PFSK-1 (cell line): ENCODE data around the gene IL4R.

Experiments
- FOXP2 ChIP-seq: optimal IDR thresholded peaks from 2 replicates; pipeline ENCODE3; 2011; ENCODE audit warnings: borderline replicate concordance, control low read depth, inconsistent platforms; ENCODE audit not compliant: insufficient read depth; ENCODE audit errors: extremely low read length, extremely low read depth
- POLR2AphosphoS5 ChIP-seq: IDR thresholded peaks from 2 replicates; pipeline ENCODE4 v1.6.1; 2012; ENCODE audit warnings: low read depth, mild to moderate bottlenecking, control low read depth, low read length, moderate library complexity
- SIN3A ChIP-seq: IDR thresholded peaks from 2 replicates; pipeline ENCODE4 v1.6.1; 2012; ENCODE audit warnings: mild to moderate bottlenecking, low read length, moderate library complexity, borderline replicate concordance; ENCODE audit not compliant: insufficient read depth
- TAF1 ChIP-seq: IDR thresholded peaks from 2 replicates; pipeline ENCODE4 v1.6.1; 2012; ENCODE audit warnings: low read length, control low read depth, borderline replicate concordance; ENCODE audit not compliant: insufficient read depth
- TF ChIP-seq, protein P1 (sequence below), 2 experiments: IDR thresholded peaks; 2 replicates each; pipeline versions ENCODE4 v1.6.1 to v1.8.0; 2011 to 2012; ENCODE audit warnings: low read depth in 2 of 2, low read length in 2 of 2, control low read depth in 1 of 2, inconsistent platforms in 1 of 2, mild to moderate bottlenecking in 1 of 2, moderate library complexity in 1 of 2; ENCODE audit not compliant: insufficient read depth in 1 of 2

IL4R gene

DNA sequence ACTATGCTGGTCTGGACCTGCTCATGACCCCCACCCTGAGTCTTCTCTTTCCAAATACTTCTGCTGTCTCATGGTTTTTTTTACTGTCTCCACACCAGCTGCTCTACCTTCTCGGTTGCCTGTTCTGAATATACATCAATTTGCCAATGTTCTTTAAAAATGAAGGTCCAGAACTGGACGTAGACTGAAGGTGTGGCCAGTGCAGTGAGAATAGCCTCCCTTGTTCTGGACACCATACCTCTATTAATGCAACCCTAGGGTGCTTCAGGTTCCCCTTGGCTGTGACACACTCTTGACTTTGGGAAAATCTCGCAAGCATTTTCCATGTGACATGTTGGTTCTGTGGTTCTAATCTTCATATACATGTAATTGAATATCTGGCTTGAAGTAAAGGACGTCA, 72.9 kb downstream of the IL4R start:
- TF ChIP-seq, protein P1, sequence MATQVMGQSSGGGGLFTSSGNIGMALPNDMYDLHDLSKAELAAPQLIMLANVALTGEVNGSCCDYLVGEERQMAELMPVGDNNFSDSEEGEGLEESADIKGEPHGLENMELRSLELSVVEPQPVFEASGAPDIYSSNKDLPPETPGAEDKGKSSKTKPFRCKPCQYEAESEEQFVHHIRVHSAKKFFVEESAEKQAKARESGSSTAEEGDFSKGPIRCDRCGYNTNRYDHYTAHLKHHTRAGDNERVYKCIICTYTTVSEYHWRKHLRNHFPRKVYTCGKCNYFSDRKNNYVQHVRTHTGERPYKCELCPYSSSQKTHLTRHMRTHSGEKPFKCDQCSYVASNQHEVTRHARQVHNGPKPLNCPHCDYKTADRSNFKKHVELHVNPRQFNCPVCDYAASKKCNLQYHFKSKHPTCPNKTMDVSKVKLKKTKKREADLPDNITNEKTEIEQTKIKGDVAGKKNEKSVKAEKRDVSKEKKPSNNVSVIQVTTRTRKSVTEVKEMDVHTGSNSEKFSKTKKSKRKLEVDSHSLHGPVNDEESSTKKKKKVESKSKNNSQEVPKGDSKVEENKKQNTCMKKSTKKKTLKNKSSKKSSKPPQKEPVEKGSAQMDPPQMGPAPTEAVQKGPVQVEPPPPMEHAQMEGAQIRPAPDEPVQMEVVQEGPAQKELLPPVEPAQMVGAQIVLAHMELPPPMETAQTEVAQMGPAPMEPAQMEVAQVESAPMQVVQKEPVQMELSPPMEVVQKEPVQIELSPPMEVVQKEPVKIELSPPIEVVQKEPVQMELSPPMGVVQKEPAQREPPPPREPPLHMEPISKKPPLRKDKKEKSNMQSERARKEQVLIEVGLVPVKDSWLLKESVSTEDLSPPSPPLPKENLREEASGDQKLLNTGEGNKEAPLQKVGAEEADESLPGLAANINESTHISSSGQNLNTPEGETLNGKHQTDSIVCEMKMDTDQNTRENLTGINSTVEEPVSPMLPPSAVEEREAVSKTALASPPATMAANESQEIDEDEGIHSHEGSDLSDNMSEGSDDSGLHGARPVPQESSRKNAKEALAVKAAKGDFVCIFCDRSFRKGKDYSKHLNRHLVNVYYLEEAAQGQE (IDR thresholded peaks at IDR 0.05; ENCODE audit: insufficient read depth in 1 of 2, low read depth in 2 of 2, low read length in 2 of 2) = no peak
- TF ChIP-seq SIN3A = no peak
- TF ChIP-seq TAF1 = no peak
- TF ChIP-seq FOXP2 = no peak
- TF ChIP-seq POLR2AphosphoS5 = no peak

DNA sequence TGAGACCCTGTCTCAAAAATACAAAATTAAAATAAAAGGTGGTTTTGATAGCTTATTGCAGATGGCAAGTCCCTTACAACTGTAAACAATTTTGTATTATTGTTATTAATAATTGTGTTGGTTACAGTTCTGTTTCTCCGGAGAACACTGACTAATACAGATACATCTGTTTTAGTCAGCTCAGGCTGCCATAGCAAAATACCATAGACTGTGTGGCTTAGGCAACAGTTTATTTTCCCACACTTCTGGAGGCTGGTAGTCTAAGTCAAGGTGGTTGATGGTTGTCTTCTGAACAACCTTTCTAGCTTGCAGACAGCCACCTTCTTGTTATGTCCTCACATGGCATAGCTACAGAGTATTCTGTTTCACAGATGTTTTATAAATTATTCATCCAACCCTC, 74.0 kb downstream of the IL4R start:
- no peak for TF ChIP-seq SIN3A
- no peak for TF ChIP-seq TAF1
- no peak for TF ChIP-seq FOXP2
- no peak for TF ChIP-seq POLR2AphosphoS5
- TF ChIP-seq, protein P1 (IDR thresholded peaks at IDR 0.05; ENCODE audit: insufficient read depth in 1 of 2, low read depth in 2 of 2, low read length in 2 of 2) = no peak

DNA sequence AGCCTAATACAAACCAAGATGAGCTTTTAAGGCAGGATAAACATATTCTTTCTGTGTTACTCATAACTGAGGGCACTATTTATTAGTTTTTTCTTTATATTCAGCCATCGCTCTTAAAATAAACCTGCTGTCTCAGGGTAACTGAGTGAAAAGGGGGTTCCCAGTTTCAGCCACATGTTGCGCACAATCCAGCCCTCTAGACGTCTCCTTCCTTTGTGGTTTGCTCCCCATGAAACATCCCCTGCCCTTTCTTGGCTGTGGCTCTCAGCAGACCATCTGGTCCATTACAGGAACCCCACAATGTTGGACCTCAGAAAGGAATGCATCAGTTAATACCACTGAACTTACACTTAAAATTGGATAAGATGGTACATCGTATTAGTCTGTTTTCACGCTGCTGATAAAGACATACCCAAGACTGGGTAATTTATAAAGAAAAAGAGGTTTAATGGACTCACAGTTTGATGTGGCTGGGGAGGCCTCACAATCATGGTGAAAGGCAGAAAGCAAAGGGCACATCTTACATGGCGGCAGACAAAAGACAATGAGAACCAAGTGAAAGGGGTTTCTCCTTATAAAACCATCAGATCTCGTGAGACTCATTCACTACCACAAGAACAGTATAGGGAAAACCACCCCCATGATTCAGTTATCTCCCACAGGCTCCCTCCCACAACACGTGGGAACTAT, 75.6 kb downstream of the IL4R start:
- no peak for TF ChIP-seq SIN3A

DNA sequence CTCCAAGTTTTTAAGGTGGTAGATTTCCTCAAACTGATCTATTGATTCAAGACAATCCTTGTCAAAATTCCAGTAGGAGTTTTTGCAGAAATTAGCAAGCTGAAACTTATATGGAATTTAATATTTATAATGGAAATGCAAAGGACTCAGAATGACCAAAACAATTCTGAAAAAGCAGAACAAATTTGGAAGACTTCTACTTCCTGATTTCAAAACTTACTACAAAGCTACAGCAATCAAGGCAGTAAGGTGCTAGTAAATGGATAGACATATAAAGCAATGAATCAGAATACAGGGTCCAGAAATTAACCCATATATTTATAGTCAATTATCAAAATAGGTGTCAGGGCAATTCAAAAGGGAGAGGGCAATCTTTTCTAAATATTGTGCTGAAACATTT, 76.4 kb downstream of the IL4R start:
- TF ChIP-seq, protein P1 (IDR thresholded peaks at IDR 0.05; ENCODE audit: insufficient read depth in 1 of 2, low read depth in 2 of 2, low read length in 2 of 2) = no peak
- TF ChIP-seq TAF1 (no peak), FOXP2 (no peak)

DNA sequence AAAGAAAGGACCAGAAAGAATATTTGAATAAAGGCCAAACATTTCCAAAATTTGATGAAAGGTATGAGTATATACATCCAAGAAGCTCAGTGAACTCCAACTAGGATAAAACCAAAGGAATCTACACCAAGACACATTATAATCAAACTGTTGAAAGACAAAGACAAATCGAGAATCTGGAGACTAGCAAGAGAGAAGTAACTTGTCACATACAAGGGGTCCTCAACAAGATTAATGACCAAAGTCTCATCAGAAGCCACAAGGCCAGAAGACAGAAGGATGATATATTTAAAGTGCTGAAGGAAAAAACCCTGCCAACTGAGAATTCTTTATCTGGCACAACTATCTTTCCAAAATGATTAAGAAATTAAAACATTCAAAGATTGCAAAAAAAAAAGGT, 78.9 kb downstream of the IL4R start:
- no peak for TF ChIP-seq POLR2AphosphoS5

DNA sequence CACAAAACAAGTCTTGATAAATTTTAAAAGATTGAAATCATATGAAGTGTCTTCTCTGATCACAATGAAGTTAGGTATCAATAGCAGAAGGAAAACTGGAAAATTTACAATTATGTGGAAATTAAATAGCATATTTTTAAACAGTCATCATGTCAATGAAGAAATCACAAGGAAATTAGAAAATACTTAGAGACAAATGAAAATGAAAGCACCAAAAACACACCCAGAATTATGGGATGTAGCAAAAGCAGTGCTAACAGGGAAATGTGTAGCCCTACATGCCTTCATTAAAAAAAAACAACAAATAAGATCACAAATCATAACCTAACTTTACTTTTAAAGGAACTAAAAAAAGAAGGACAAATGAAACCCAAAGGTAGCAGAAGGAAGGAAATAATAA, 80.7 kb downstream of the IL4R start:
- TF ChIP-seq FOXP2 (no peak), TAF1 (no peak), POLR2AphosphoS5 (no peak), SIN3A (no peak)
- TF ChIP-seq, protein P1 (IDR thresholded peaks at IDR 0.05; ENCODE audit: insufficient read depth in 1 of 2, low read depth in 2 of 2, low read length in 2 of 2) = no peak
